Measurements from ENCODE around the gene HOXA10.

HOXA10 gene

GRCh38 chr7:27179030-27179429 lies 4.9 kb upstream of the HOXA10 start:
- no peak for TF ChIP-seq BACH2 (CRISPR knock-in tag; IDR thresholded peaks at IDR 0.05; ENCODE audit: borderline replicate concordance)
- TF ChIP-seq ZFP3 (CRISPR knock-in tag; IDR thresholded peaks at IDR 0.05), result no peak
- TF ChIP-seq ESRRG (CRISPR knock-in tag; IDR thresholded peaks at IDR 0.05), result no peak
- no peak for TF ChIP-seq TCF4 (CRISPR knock-in tag; IDR thresholded peaks at IDR 0.05; ENCODE audit: borderline replicate concordance)
- no peak for TF ChIP-seq ISL1 (CRISPR knock-in tag; IDR thresholded peaks at IDR 0.05)
- no peak for TF ChIP-seq PATZ1 (CRISPR knock-in tag; IDR thresholded peaks at IDR 0.05; ENCODE audit: borderline replicate concordance)
- no peak for TF ChIP-seq ARNTL (CRISPR knock-in tag; IDR thresholded peaks at IDR 0.05; ENCODE audit: borderline replicate concordance, low read depth)
- TF ChIP-seq SNAI2 (CRISPR knock-in tag; IDR thresholded peaks at IDR 0.05), result no peak
- ATAC-seq, result no peak

- TF ChIP-seq RARB (CRISPR knock-in tag; IDR thresholded peaks at IDR 0.05) (no peak), POU6F1 (CRISPR knock-in tag; IDR thresholded peaks at IDR 0.05; ENCODE audit: borderline replicate concordance, low read depth) (no peak), CSRNP3 (CRISPR knock-in tag; IDR thresholded peaks at IDR 0.05) (no peak), TOX (CRISPR knock-in tag; IDR thresholded peaks at IDR 0.05; ENCODE audit: borderline replicate concordance) (no peak)
- no peak for ATAC-seq
Measured at GRCh38 chr7:27178366-27178765, 4.2 kb upstream of the HOXA10 start.

GRCh38 chr7:27177795-27178320 lies 3.7 kb upstream of the HOXA10 start:
- ATAC-seq, result no peak
- TF ChIP-seq ZFP3 (CRISPR knock-in tag; IDR thresholded peaks at IDR 0.05) (no peak), GLIS3 (CRISPR knock-in tag; IDR thresholded peaks at IDR 0.05) (no peak), ZNF565 (CRISPR knock-in tag; conservative IDR thresholded peaks at IDR 0.05; ENCODE audit: low read depth) (no peak), BACH2 (CRISPR knock-in tag; IDR thresholded peaks at IDR 0.05; ENCODE audit: borderline replicate concordance) (no peak), RARB (CRISPR knock-in tag; IDR thresholded peaks at IDR 0.05) (no peak), CSDC2 (CRISPR knock-in tag; IDR thresholded peaks at IDR 0.05) (no peak), PPARA (CRISPR knock-in tag; IDR thresholded peaks at IDR 0.05; ENCODE audit: borderline replicate concordance) (no peak), TSHZ2 (CRISPR knock-in tag; IDR thresholded peaks at IDR 0.05) (no peak), ESRRG (CRISPR knock-in tag; IDR thresholded peaks at IDR 0.05) (no peak), ISL1 (CRISPR knock-in tag; IDR thresholded peaks at IDR 0.05) (no peak), SNAI2 (CRISPR knock-in tag; IDR thresholded peaks at IDR 0.05) (no peak), TCF4 (CRISPR knock-in tag; IDR thresholded peaks at IDR 0.05; ENCODE audit: borderline replicate concordance) (no peak)

GRCh38 chr7:27176962-27177794 lies 3.1 kb upstream of the HOXA10 start:
- no peak for ATAC-seq
- TF ChIP-seq ZNF565 (CRISPR knock-in tag; conservative IDR thresholded peaks at IDR 0.05; ENCODE audit: low read depth), result no peak
- no peak for TF ChIP-seq RARB (CRISPR knock-in tag; IDR thresholded peaks at IDR 0.05)
- TF ChIP-seq PATZ1 (CRISPR knock-in tag; IDR thresholded peaks at IDR 0.05; ENCODE audit: borderline replicate concordance), result no peak
- TF ChIP-seq ISL1 (CRISPR knock-in tag; IDR thresholded peaks at IDR 0.05), result no peak
- no peak for TF ChIP-seq PPARA (CRISPR knock-in tag; IDR thresholded peaks at IDR 0.05; ENCODE audit: borderline replicate concordance)
- no peak for TF ChIP-seq GLIS3 (CRISPR knock-in tag; IDR thresholded peaks at IDR 0.05)
- no peak for TF ChIP-seq TOX (CRISPR knock-in tag; IDR thresholded peaks at IDR 0.05; ENCODE audit: borderline replicate concordance)
- no peak for TF ChIP-seq POU6F1 (CRISPR knock-in tag; IDR thresholded peaks at IDR 0.05; ENCODE audit: borderline replicate concordance, low read depth)
- no peak for TF ChIP-seq BACH2 (CRISPR knock-in tag; IDR thresholded peaks at IDR 0.05; ENCODE audit: borderline replicate concordance)
